Right atrium auricular region (tissue), 2 donors: ENCODE measurements around the gene KIF3C. TPM values are rescaled to one million over a fixed set of nuclear protein-coding genes. Genes with fewer than 3 reads are reported as not detected.
"Not testable (repeated sequence)": the region's sequence is repeated elsewhere in the genome, so short reads cannot be mapped to it uniquely, and the experiment has no call there.

Experiments used
- DNase-seq: peaks from one replicate; pipeline ENCODE4 v3.0.0-alpha.2; 2019; ENCODE audit warnings: low spot score
- H3K27ac ChIP-seq, 2 donors: fragments of 200-600 bp; sonication (generic); 1 replicate in 1 of 2; 2 replicates in 1 of 2; pipeline ENCODE4 v1.5.1; 2016 to 2019
- H3K27me3 ChIP-seq, 2 donors: fragments of 200-600 bp; sonication (generic); one replicate each; pipeline versions ENCODE4 v1.5.1 to v1.6.0; 2017 to 2019
- H3K36me3 ChIP-seq: fragments of 200-600 bp; sonication (generic); one replicate; pipeline ENCODE4 v1.5.1; 2016
- H3K4me1 ChIP-seq, 2 donors: fragments of 200-600 bp; sonication (generic); one replicate each; pipeline versions ENCODE4 v1.5.1 to v1.6.0; 2017 to 2019
- H3K4me3 ChIP-seq, 2 donors: fragments of 200-600 bp; sonication (generic); 1 replicate in 1 of 2; 2 replicates in 1 of 2; pipeline ENCODE4 v1.5.1; 2017 to 2019; ENCODE audit warnings: mild to moderate bottlenecking in 1 of 2, moderate library complexity in 1 of 2
- H3K9me3 ChIP-seq, 2 donors: fragments of 200-600 bp; sonication (generic); one replicate each; pipeline ENCODE4 v1.5.1; 2019
- CTCF ChIP-seq, 2 donors: fragments of 200-600 bp; sonication (generic); IDR thresholded peaks; one replicate each; pipeline ENCODE4 v1.5.1; 2019; ENCODE audit warnings: antibody characterized with exemption in 2 of 2
- total RNA-seq, 2 donors: library from RNA; depleted of rRNA; stranded (reverse); fragments of >200 nt; gene quantifications; one replicate each; pipeline ENCODE4 v1.1.0, GENCODE V29; 2016

KIF3C gene
- total RNA-seq, 2 donors from 2014 or later: 3.3 to 3.5 TPM

GRCh38 chr2:25964891-25965290, 17.4 kb downstream of the KIF3C start:
- Histone ChIP-seq H3K27ac (no peak overlapping the region), H3K9me3 (no peaks in the 10 kb centered on the region), H3K4me1 (peaks cover 0 to 16% of the 10 kb centered on the region in 2 donors), H3K4me3 (no peak overlapping the region), H3K27me3 (no peaks in the 10 kb centered on the region), H3K36me3 (no peaks in the 10 kb centered on the region)
- no peak for TF ChIP-seq CTCF (IDR thresholded peaks at IDR 0.05)
- DNase-seq: no peak

- Histone ChIP-seq H3K4me1 (peaks cover 0 to 12% of the 10 kb centered on the region in 2 donors), H3K36me3 (no peaks in the 10 kb centered on the region), H3K27ac (no peak overlapping the region), H3K4me3 (no peak overlapping the region), H3K9me3 (no peaks in the 10 kb centered on the region), H3K27me3 (no peaks in the 10 kb centered on the region)
- TF ChIP-seq CTCF (IDR thresholded peaks at IDR 0.05): no peak
- DNase-seq: no peak
Measured at GRCh38 chr2:25960920-25961319, 21.4 kb downstream of the KIF3C start.

GRCh38 chr2:25960396-25960795, 21.9 kb downstream of the KIF3C start:
- no peaks in the 10 kb centered on the region for H3K27me3 ChIP-seq
- TF ChIP-seq CTCF (IDR thresholded peaks at IDR 0.05): no peak
- no peak for DNase-seq
- H3K27ac ChIP-seq: no peak overlapping the region
- no peaks in the 10 kb centered on the region for H3K9me3 ChIP-seq
- H3K36me3 ChIP-seq: no peaks in the 10 kb centered on the region
- H3K4me3 ChIP-seq: no peak overlapping the region
- H3K4me1 ChIP-seq: peaks cover 0 to 12% of the 10 kb centered on the region in 2 donors

- H3K27me3 ChIP-seq, H3K9me3 ChIP-seq, H3K4me3 ChIP-seq, DNase-seq, H3K36me3 ChIP-seq, H3K27ac ChIP-seq: not testable (repeated sequence)
- peaks cover 0 to 12% of the 10 kb centered on the region in 2 donors for H3K4me1 ChIP-seq
Measured at GRCh38 chr2:25958611-25959010, 23.7 kb downstream of the KIF3C start.

GRCh38 chr2:25957743-25958142, 24.6 kb downstream of the KIF3C start:
- no peak overlapping the region for H3K4me3 ChIP-seq

GRCh38 chr2:25955869-25956535, 26.3 kb downstream of the KIF3C start:
- H3K36me3 ChIP-seq: no peaks in the 10 kb centered on the region

More at GRCh38 chr2:25957743-25958142, 24.6 kb downstream of the KIF3C start:
- DNase-seq: no peak
- Histone ChIP-seq H3K4me1 (peaks cover 0 to 12% of the 10 kb centered on the region in 2 donors), H3K9me3 (no peaks in the 10 kb centered on the region), H3K27ac (no peak overlapping the region), H3K36me3 (no peaks in the 10 kb centered on the region), H3K27me3 (no peaks in the 10 kb centered on the region)
- no peak for TF ChIP-seq CTCF (IDR thresholded peaks at IDR 0.05)

More at GRCh38 chr2:25955869-25956535, 26.3 kb downstream of the KIF3C start:
- H3K27ac ChIP-seq: no peak overlapping the region
- no peak overlapping the region for H3K4me3 ChIP-seq
- peaks cover 0 to 9% of the 10 kb centered on the region in 2 donors for H3K4me1 ChIP-seq
- no peaks in the 10 kb centered on the region for H3K27me3 ChIP-seq
- DNase-seq: no peak
- no peaks in the 10 kb centered on the region for H3K9me3 ChIP-seq
- peak in 1 of 2 donors; percentile 10 for TF ChIP-seq CTCF (IDR thresholded peaks at IDR 0.05)
